OCI-LY3 (cell line): Measurements from ENCODE around the gene ERICH4.

Source experiments
- CTCF ChIP-seq: fragments of 200-600, 300-600 bp; sonication (generic); IDR thresholded peaks from 2 replicates; pipeline ENCODE4 v1.5.1; 2014; ENCODE audit warnings: antibody characterized with exemption, low read length, low read depth
- EZH2phosphoT487 ChIP-seq: fragments of 200-600 bp; shearing (Covaris generic); IDR thresholded peaks from 2 replicates; pipeline ENCODE4 v1.6.1; 2018; ENCODE audit warnings: antibody characterized with exemption, mixed run types, low read depth

GRCh38 chr19:41397086-41398049 lies 45.6 kb upstream of the ERICH4 start, which contains the start of the genes BCKDHA and EXOSC5:
- no peak for TF ChIP-seq CTCF
- no peak for TF ChIP-seq EZH2phosphoT487
